Epithelial cell of umbilical artery (primary cell): ENCODE data around the gene FAM216B. TPM values are rescaled to one million over a fixed set of nuclear protein-coding genes. Genes with fewer than 3 reads are reported as not detected.

ENCODE experiments used
- total RNA-seq: library from RNA; depleted of rRNA; stranded (reverse); fragments of >200 nt; gene quantifications from 2 replicates; pipeline ENCODE4 v1.2.3, GENCODE V29; 2014

Gene FAM216B
- not detected in 2 replicates for total RNA-seq

GRCh38 chr13:42781352-42781751 is at the start of gene FAM216B:
FAM216B (plus strand) TSS chr13:42781584; CDS start chr13:42784068, 2,484 bp downstream.

Other genes with a start within 250 kb of the FAM216B start
- not detected in 2 replicates for gene TNFSF11, start 207.4 kb upstream of the FAM216B start, total RNA-seq
- gene EPSTI1, start 210.7 kb downstream of the FAM216B start, total RNA-seq = 1.6 and 47.0 TPM in 2 replicates
- gene DNAJC15, start 242.0 kb downstream of the FAM216B start, total RNA-seq = 10.0 and 24.0 TPM in 2 replicates